Lower lobe of right lung (tissue), 2 donors: ENCODE measurements around the gene PCDHGA6. TPM values are rescaled to one million over a fixed set of nuclear protein-coding genes. Genes with fewer than 3 reads are reported as not detected.
"Not testable (repeated sequence)": the region's sequence is repeated elsewhere in the genome, so short reads cannot be mapped to it uniquely, and the experiment has no call there.

Experiments
- ATAC-seq, 2 donors: fragments of 200-7000 bp; cut with Tn5 transposase; one replicate each; pipeline ENCODE4 v1.9.1; 2020 to 2022; ENCODE audit warnings: mild to moderate bottlenecking in 2 of 2, moderate library complexity in 2 of 2
- DNase-seq: peaks from one replicate; pipeline ENCODE4 v3.0.0-alpha.2; 2020
- H3K27ac ChIP-seq: fragments of 200-600 bp; one replicate; pipeline ENCODE4 v1.8.0; 2022
- H3K27me3 ChIP-seq: fragments of 200-600 bp; one replicate; pipeline ENCODE4 v1.8.0; 2022; ENCODE audit warnings: low read depth
- H3K36me3 ChIP-seq: fragments of 200-600 bp; one replicate; pipeline ENCODE4 v1.8.0; 2022; ENCODE audit warnings: mild to moderate bottlenecking
- H3K4me1 ChIP-seq: fragments of 200-600 bp; one replicate; pipeline ENCODE4 v1.8.0; 2022
- H3K4me3 ChIP-seq: fragments of 200-600 bp; one replicate; pipeline ENCODE4 v1.8.0; 2022; ENCODE audit warnings: mild to moderate bottlenecking
- H3K9me3 ChIP-seq: fragments of 200-600 bp; one replicate; pipeline ENCODE4 v1.8.0; 2022
- CTCF ChIP-seq: fragments of 200-600 bp; IDR thresholded peaks from one replicate; pipeline ENCODE4 v1.8.0; 2022; ENCODE audit warnings: antibody characterized with exemption, mild to moderate bottlenecking
- intact Hi-C: fragments of 100-400 bp; cut with DNase I; formaldehyde crosslinking; loops from one replicate; pipeline ENCODE4 v1.11.0; 2022
- total RNA-seq: library from RNA; stranded (reverse); fragmentation: NEBNext Ultra II Directional; extraction: Animal tissue kit (Norgen Biotek cat#: 25700); gene quantifications from one replicate; pipeline ENCODE4 v1.2.1, GENCODE V29; 2021
- donor health status: DM: no; HTN: yes; CAD: no; lungs with severe emphysema.

Gene PCDHGA6
- total RNA-seq, 1 donor from 2014 or later = 3.2 TPM

DNA sequence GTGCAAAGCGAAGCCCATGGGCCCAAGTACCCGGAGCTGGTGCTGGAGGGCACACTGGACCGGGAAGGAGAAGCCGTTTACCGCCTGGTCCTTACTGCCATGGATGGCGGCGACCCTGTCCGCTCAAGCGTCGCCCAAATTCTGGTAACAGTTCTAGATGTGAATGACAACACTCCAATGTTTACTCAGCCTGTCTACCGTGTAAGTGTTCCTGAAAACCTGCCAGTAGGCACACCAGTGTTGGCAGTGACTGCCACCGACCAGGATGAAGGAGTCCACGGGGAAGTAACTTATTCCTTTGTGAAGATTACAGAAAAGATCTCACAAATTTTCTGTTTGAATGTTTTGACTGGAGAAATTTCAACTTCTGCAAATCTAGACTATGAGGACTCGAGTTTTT, 936 bp downstream of the PCDHGA6 start:
- no peaks in the 10 kb centered on the region for H3K4me1 ChIP-seq
- H3K9me3 ChIP-seq = peaks cover 74% of the 10 kb centered on the region
- H3K4me3 ChIP-seq = no peak overlapping the region
- H3K27ac ChIP-seq = no peak overlapping the region
- no peaks in the 10 kb centered on the region for H3K36me3 ChIP-seq
- no peak for TF ChIP-seq CTCF
- no peak for DNase-seq
- intact Hi-C loops = no loop called here
- H3K27me3 ChIP-seq = peaks cover 22% of the 10 kb centered on the region
- no peak for ATAC-seq

- H3K9me3 ChIP-seq = peaks cover 73% of the 10 kb centered on the region
- H3K36me3 ChIP-seq, intact Hi-C loops, H3K4me3 ChIP-seq, ATAC-seq, H3K27ac ChIP-seq, DNase-seq, H3K4me1 ChIP-seq: not testable (repeated sequence)
- peaks cover 16% of the 10 kb centered on the region for H3K27me3 ChIP-seq
Measured at GRCh38 chr5:141375444-141376155, 1.9 kb downstream of the PCDHGA6 start.

DNA sequence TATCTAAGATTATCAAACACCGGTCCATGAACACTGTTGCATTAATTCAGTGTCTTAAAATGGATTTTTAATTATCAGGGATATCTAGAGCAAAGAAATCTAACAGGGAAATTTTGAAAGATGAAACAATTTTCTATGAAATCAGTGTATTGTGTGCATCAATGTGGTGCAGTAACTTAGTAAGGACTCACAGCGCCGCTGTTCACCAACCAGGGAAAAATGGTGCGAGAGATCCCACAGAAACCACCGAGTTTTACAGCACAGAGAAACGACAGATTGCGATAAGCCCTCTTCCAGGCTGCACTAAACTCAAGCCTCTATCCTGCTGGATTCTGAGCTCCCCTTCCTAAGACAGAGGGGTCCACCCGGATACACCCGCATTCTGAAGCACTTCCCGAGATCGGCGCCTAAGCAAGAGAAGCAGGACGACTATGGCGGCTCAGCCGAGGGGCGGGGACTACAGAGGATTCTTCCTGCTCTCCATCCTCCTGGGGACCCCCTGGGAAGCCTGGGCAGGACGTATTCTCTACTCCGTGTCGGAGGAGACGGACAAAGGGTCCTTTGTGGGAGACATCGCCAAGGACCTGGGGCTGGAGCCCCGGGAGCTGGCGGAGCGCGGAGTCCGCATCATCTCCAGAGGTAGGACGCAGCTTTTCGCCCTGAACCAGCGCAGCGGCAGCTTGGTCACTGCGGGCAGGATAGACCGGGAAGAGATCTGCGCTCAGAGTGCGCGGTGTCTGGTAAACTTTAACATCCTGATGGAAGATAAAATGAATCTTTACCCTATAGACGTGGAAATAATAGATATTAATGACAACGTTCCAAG, 9.0 kb downstream of the PCDHGA6 start, which contains the start of gene PCDHGA7:
Gene PCDHGA7 (plus strand): TSS at position 274 of the 826 bp plus-strand sequence. CDS start 158 bp downstream, at position 432.
- Histone ChIP-seq H3K4me1 (no peaks in the 10 kb centered on the region), H3K9me3 (peaks cover 83% of the 10 kb centered on the region), H3K4me3 (peak within 1 kb of the TSS; percentile 18), H3K36me3 (no peaks in the 10 kb centered on the region), H3K27me3 (peaks cover 7% of the 10 kb centered on the region), H3K27ac (no peak within 1 kb of the TSS)
- intact Hi-C loops = no loop called here
- TF ChIP-seq CTCF = no peak
- DNase-seq (no peak), ATAC-seq (no peak)

DNA sequence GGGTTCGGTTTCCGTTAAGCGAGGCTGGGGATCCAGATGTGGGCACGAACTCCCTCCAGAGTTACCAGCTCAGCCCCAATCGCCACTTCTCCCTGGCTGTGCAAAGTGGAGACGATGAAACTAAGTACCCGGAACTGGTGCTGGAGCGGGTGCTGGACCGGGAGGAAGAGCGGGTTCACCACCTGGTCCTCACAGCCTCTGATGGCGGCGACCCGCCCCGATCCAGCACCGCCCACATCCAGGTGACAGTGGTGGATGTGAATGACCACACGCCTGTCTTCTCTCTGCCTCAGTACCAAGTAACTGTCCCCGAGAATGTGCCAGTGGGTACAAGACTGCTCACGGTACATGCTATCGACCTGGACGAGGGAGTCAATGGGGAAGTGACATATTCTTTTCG, 9.7 kb downstream of the PCDHGA6 start:
- no peak for DNase-seq
- peaks cover 7% of the 10 kb centered on the region for H3K27me3 ChIP-seq
- no peak overlapping the region for H3K4me3 ChIP-seq
- H3K4me1 ChIP-seq = no peaks in the 10 kb centered on the region
- intact Hi-C loops = no loop called here
- no peak overlapping the region for H3K27ac ChIP-seq
- ATAC-seq = no peak
- H3K9me3 ChIP-seq = peaks cover 79% of the 10 kb centered on the region
- no peaks in the 10 kb centered on the region for H3K36me3 ChIP-seq
- TF ChIP-seq CTCF = no peak

DNA sequence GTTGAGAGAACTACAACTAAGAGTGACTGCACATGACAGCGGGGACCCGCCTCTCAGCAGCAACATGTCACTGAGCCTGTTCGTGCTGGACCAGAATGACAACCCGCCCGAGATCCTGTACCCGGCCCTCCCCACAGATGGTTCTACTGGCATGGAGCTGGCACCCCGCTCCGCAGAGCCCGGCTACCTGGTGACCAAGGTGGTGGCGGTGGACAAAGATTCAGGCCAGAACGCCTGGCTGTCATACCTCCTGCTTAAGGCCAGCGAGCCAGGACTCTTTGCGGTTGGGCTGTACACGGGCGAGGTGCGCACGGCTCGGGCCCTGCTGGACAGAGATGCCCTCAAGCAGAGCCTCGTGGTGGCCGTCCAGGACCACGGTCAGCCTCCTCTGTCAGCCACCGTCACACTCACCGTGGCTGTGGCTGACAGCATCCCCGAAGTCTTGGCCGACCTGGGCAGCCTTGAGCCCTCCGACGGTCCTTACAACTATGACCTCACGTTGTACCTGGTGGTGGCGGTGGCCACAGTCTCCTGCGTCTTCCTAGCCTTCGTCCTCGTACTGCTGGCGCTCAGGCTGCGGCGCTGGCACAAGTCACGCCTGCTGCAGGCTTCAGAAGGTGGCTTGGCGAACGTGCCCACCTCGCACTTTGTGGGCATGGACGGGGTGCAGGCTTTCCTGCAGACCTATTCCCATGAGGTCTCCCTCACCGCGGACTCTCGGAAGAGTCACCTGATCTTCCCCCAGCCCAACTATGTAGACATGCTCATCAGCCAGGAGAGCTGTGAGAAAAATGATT, 11.0 kb downstream of the PCDHGA6 start:
- no peak overlapping the region for H3K27ac ChIP-seq
- no peaks in the 10 kb centered on the region for H3K4me1 ChIP-seq
- peaks cover 86% of the 10 kb centered on the region for H3K9me3 ChIP-seq
- DNase-seq (no peak), ATAC-seq (no peak)
- no peak overlapping the region for H3K4me3 ChIP-seq
- H3K27me3 ChIP-seq = peaks cover 10% of the 10 kb centered on the region
- no peak for TF ChIP-seq CTCF
- H3K36me3 ChIP-seq = no peaks in the 10 kb centered on the region
- intact Hi-C loops = no loop called here
